IMR-90 (cell line): ENCODE results near the gene PLA2G4B. TPM values are rescaled to one million over a fixed set of nuclear protein-coding genes. Genes with fewer than 3 reads are reported as not detected.

Source experiments
- ATAC-seq: fragments of 200-7000 bp; cut with Tn5 transposase; 2 replicates; pipeline ENCODE4 v1.9.1; 2020; ENCODE audit warnings: low read depth, mild to moderate bottlenecking, moderate library complexity
- BruUV-seq: library from RNA; stranded (reverse); fragments of 400-500 nt; replicated peaks from 2 replicates; lab custom pipeline; 2021; lab: Mats Ljungman, UMichigan
- CTCF ChIA-PET: fragments of 300-600 bp; formaldehyde crosslinking; extraction: SDS; loops from one replicate; lab custom pipeline; 2021; ENCODE audit warnings: antibody characterized with exemption; lab: Yijun Ruan, JAX
- POLR2A ChIA-PET: fragments of 300-600 bp; sonication (Branson Sonifier 250); formaldehyde crosslinking; loops from one replicate; lab custom pipeline; 2022; ENCODE audit warnings: antibody characterized with exemption; ENCODE audit not compliant: unreplicated experiment; lab: Charles Lee
- DNase-seq: peaks from one replicate; pipeline ENCODE4 v3.0.0; 2013
- H2AFZ ChIP-seq: replicated peaks from 2 replicates; pipeline ENCODE3; 2013; ENCODE audit warnings: low read length, mild to moderate bottlenecking; ENCODE audit not compliant: poor library complexity
- H2AK5ac ChIP-seq: 2 replicates; pipeline ENCODE4 v1.6.1; 2013; ENCODE audit warnings: low read depth, low read length, inconsistent platforms
- H2AK9ac ChIP-seq: replicated peaks from 2 replicates; pipeline ENCODE3; 2013; ENCODE audit warnings: mild to moderate bottlenecking, low read depth, low read length, moderate library complexity; ENCODE audit not compliant: poor library complexity
- H2BK120ac ChIP-seq: 2 replicates; pipeline ENCODE4 v1.6.1; 2013; ENCODE audit warnings: low read depth, low read length, inconsistent platforms
- H2BK15ac ChIP-seq: 3 replicates; pipeline ENCODE4 v1.6.1; 2013; ENCODE audit warnings: low read depth, low read length, inconsistent platforms
- H2BK20ac ChIP-seq: 2 replicates; pipeline ENCODE4 v1.6.1; 2013; ENCODE audit warnings: low read depth, mild to moderate bottlenecking, inconsistent platforms, low read length, moderate library complexity
- H2BK5ac ChIP-seq: 2 replicates; pipeline ENCODE4 v1.6.1; 2013; ENCODE audit warnings: mild to moderate bottlenecking, low read depth, low read length, inconsistent platforms; ENCODE audit not compliant: poor library complexity, severe bottlenecking
- H3K14ac ChIP-seq: replicated peaks from 2 replicates; pipeline ENCODE4 v1.6.1; 2013; ENCODE audit warnings: low read depth, low read length, inconsistent platforms
- H3K18ac ChIP-seq: 2 replicates; pipeline ENCODE4 v1.6.1; 2013; ENCODE audit warnings: low read depth, low read length, control low read depth
- H3K23ac ChIP-seq: 2 replicates; pipeline ENCODE4 v1.6.1; 2013; ENCODE audit warnings: low read depth, low read length, inconsistent platforms
- H3K27ac ChIP-seq: 2 replicates; pipeline ENCODE4 v1.5.1; 2013; ENCODE audit warnings: mild to moderate bottlenecking, control low read depth, low read length; ENCODE audit not compliant: insufficient read depth
- H3K27me3 ChIP-seq: 2 replicates; pipeline ENCODE4 v1.6.1; 2013; ENCODE audit warnings: low read length; ENCODE audit not compliant: control insufficient read depth, insufficient read depth
- H3K36me3 ChIP-seq: 2 replicates; pipeline ENCODE4 v1.6.1; 2013; ENCODE audit warnings: low read length, mixed read lengths; ENCODE audit not compliant: control insufficient read depth, insufficient read depth
- H3K4ac ChIP-seq: 2 replicates; pipeline ENCODE4 v1.6.1; 2013; ENCODE audit warnings: low read depth, low read length, inconsistent platforms
- H3K4me1 ChIP-seq: 2 replicates; pipeline ENCODE4 v1.6.1; 2013; ENCODE audit warnings: low read length, mixed read lengths; ENCODE audit not compliant: control insufficient read depth, insufficient read depth
- H3K4me2 ChIP-seq: 2 replicates; pipeline ENCODE4 v1.6.1; 2013; ENCODE audit warnings: low read depth, mild to moderate bottlenecking, control low read depth, low read length, moderate library complexity
- H3K4me3 ChIP-seq: 2 replicates; pipeline ENCODE4 v1.5.1; 2013; ENCODE audit warnings: low read depth, mild to moderate bottlenecking, control low read depth, low read length, moderate library complexity; ENCODE audit not compliant: insufficient read depth
- H3K56ac ChIP-seq: 2 replicates; pipeline ENCODE4 v1.6.1; 2013; ENCODE audit warnings: low read length, inconsistent platforms; ENCODE audit not compliant: insufficient read depth; ENCODE audit errors: extremely low read depth
- H3K79me1 ChIP-seq, 2 experiments: 2 replicates each; pipeline ENCODE4 v1.6.1; 2013; ENCODE audit warnings: low read length in 2 of 2, inconsistent platforms in 1 of 2, low read depth in 1 of 2
- H3K9ac ChIP-seq: 2 replicates; pipeline ENCODE4 v1.6.1; 2013; ENCODE audit warnings: low read depth, low read length, control low read depth
- H3K9me1 ChIP-seq: 2 replicates; pipeline ENCODE4 v1.6.1; 2013; ENCODE audit warnings: low read length, inconsistent platforms; ENCODE audit not compliant: insufficient read depth
- H3K9me3 ChIP-seq: 2 replicates; pipeline ENCODE4 v1.6.1; 2013; ENCODE audit warnings: low read length; ENCODE audit not compliant: control insufficient read depth, insufficient read depth
- H4K20me1 ChIP-seq: 2 replicates; pipeline ENCODE4 v1.6.1; 2013; ENCODE audit warnings: low read length, inconsistent platforms; ENCODE audit not compliant: insufficient read depth
- H4K5ac ChIP-seq: 2 replicates; pipeline ENCODE4 v1.6.1; 2013; ENCODE audit warnings: mild to moderate bottlenecking, low read depth, low read length, control low read depth
- H4K8ac ChIP-seq, 2 experiments: 2 replicates each; pipeline ENCODE4 v1.6.1; 2013; ENCODE audit warnings: low read depth in 2 of 2, low read length in 2 of 2, control low read depth in 1 of 2, inconsistent platforms in 1 of 2
- H4K91ac ChIP-seq: 2 replicates; pipeline ENCODE4 v1.6.1; 2013; ENCODE audit warnings: low read depth, low read length, inconsistent platforms; ENCODE audit not compliant: insufficient read depth
- CTCF ChIP-seq: conservative IDR thresholded peaks from 2 replicates; pipeline ENCODE4 v1.5.1; 2012; ENCODE audit warnings: mild to moderate bottlenecking, low read depth, low read length, improper control_type of control experiment
- WGBS, 2 experiments: methylation state at CpG; one replicate each; pipeline versions ENCODE4 v1.1.5 to v1.1.7; 2013; ENCODE audit warnings: missing lambda C conversion rate in 2 of 2; ENCODE audit not compliant: insufficient read length in 1 of 2; ENCODE audit errors: extremely low coverage in 2 of 2; 5-methylcytosine and 5-hydroxymethylcytosine counted together
- dilution Hi-C: fragments of 300-500 bp; cut with HindIII; formaldehyde crosslinking; loops from one replicate; pipeline ENCODE4 v1.14.3; 2018; ENCODE audit warnings: low sequenced_read_pairs; ENCODE audit not compliant: unreplicated experiment
- in situ Hi-C: fragments of 300-500 bp; cut with MboI; formaldehyde crosslinking; loops from 3 replicates; pipeline ENCODE4 v1.14.3; 2019; ENCODE audit warnings: low sequenced_read_pairs, inconsistent platforms, mixed read lengths
- intact Hi-C: fragments of 100-400 bp; cut with micrococcal nuclease; formaldehyde crosslinking; loops from 2 replicates; pipeline ENCODE4 v1.10.0; 2022
- polyA plus RNA-seq, 3 experiments: library from polyadenylated mRNA; depleted of rRNA; stranded (reverse); fragments of >200 nt; gene quantifications; 2 replicates each; pipeline ENCODE4 v1.2.3, GENCODE V29; 2012; ENCODE audit warnings: low replicate concordance in 1 of 3
- total RNA-seq: library from RNA; depleted of rRNA; stranded (reverse); fragments of >200 nt; gene quantifications from 2 replicates; pipeline ENCODE4 v1.2.3, GENCODE V29; 2012

Gene PLA2G4B
- total and polyA plus RNA-seq, 2 of the 4 experiments (the other 2 are of a cell fraction), result 0.18 to 3.1 TPM

GRCh38 chr15:41877631-41878354 is 39.1 kb downstream of the PLA2G4B start:
- Histone ChIP-seq H3K4me1 (0 out of 2 replicates have a peak, but pooled peaks cover 2% of the 10 kb centered on the region), H3K23ac (no peak overlapping the region), H4K8ac (no peak overlapping the region), H4K91ac (no peak overlapping the region), H3K36me3 (no peaks in the 10 kb centered on the region), H2AK9ac (no peak overlapping the region), H3K9me1 (no peaks in the 10 kb centered on the region), H3K4me3 (no peak overlapping the region), H3K27me3 (peaks cover 46% of the 10 kb centered on the region), H3K9me3 (no peaks in the 10 kb centered on the region), H3K4ac (no peak overlapping the region), H2AK5ac (no peak overlapping the region), H3K56ac (no peak overlapping the region), H3K79me1 (no peaks in the 10 kb centered on the region), H3K9ac (no peak overlapping the region), H3K27ac (no peak overlapping the region), H3K14ac (no peak overlapping the region), H2AFZ (no peak overlapping the region), H4K20me1 (peaks cover 9% of the 10 kb centered on the region; the same call in 1 of the 2 replicates), H4K5ac (no peak overlapping the region), H3K18ac (no peak overlapping the region), H2BK15ac (no peak overlapping the region), H2BK20ac (no peak overlapping the region), H2BK5ac (no peak overlapping the region), H3K4me2 (no peak overlapping the region), H2BK120ac (no peak overlapping the region)
- dilution Hi-C loops (no loop called here), intact Hi-C loops (no loop called here), in situ Hi-C loops (no loop called here)
- WGBS, 2 experiments, result 78% methylated on average over 7 of the region's 13 CpGs; no CpG with 5 or more reads in 1 of the 2 experiments
- DNase-seq (no peak), ATAC-seq (no peak)
- no peak for TF ChIP-seq CTCF
- CTCF ChIA-PET, result no interaction called here
- BruUV-seq, result no TSS peak
- POLR2A ChIA-PET, result no interaction called here
